Endothelial cell (in vitro differentiated cells): ENCODE results near the gene SLCO1B3. TPM values are rescaled to one million over a fixed set of nuclear protein-coding genes. Genes with fewer than 3 reads are reported as not detected.

ENCODE experiments used
- DNase-seq: peaks from one replicate; pipeline ENCODE4 v3.0.0; 2021; ENCODE audit warnings: low spot score
- H3K27ac Mint-ChIP-seq: one replicate; pipeline ENCODE4 v1.8.0; 2021; ENCODE audit warnings: mixed read lengths, inconsistent platforms; ENCODE audit not compliant: unreplicated experiment
- H3K27me3 Mint-ChIP-seq: one replicate; pipeline ENCODE4 v1.8.0; 2021; ENCODE audit warnings: mild to moderate bottlenecking, moderate library complexity, mixed read lengths, inconsistent platforms; ENCODE audit not compliant: unreplicated experiment
- H3K36me3 Mint-ChIP-seq: one replicate; pipeline ENCODE4 v1.8.0; 2021; ENCODE audit warnings: mild to moderate bottlenecking, low read depth, mixed read lengths, inconsistent platforms; ENCODE audit not compliant: unreplicated experiment
- H3K4me1 Mint-ChIP-seq: one replicate; pipeline ENCODE4 v1.8.0; 2021; ENCODE audit warnings: mild to moderate bottlenecking, mixed read lengths, inconsistent platforms; ENCODE audit not compliant: unreplicated experiment
- H3K4me3 Mint-ChIP-seq: one replicate; pipeline ENCODE4 v1.8.0; 2021; ENCODE audit warnings: mild to moderate bottlenecking, mixed read lengths, inconsistent platforms; ENCODE audit not compliant: unreplicated experiment
- H3K9me3 Mint-ChIP-seq: one replicate; pipeline ENCODE4 v1.8.0; 2021; ENCODE audit warnings: mixed read lengths, inconsistent platforms; ENCODE audit not compliant: unreplicated experiment
- CTCF ChIP-seq: fragments of 200-600 bp; sonication (generic); IDR thresholded peaks from one replicate; pipeline ENCODE4 v1.5.0; 2021; ENCODE audit warnings: antibody characterized with exemption; ENCODE audit not compliant: unreplicated experiment
- total RNA-seq: library from RNA; stranded (reverse); fragmentation: NEBNext Ultra II Directional; extraction: Animal tissue kit (Norgen Biotek cat#: 25700); gene quantifications from one replicate; pipeline ENCODE4 v1.2.1, GENCODE V29; 2021; ENCODE audit not compliant: unreplicated experiment

Gene SLCO1B3
- total RNA-seq, 1 donor from 2014 or later, result not detected

- Mint-ChIP-seq H3K4me1 (no peaks in the 10 kb centered on the region), H3K4me3 (no peak overlapping the region), H3K9me3 (no peaks in the 10 kb centered on the region), H3K27ac (no peak overlapping the region), H3K36me3 (no peaks in the 10 kb centered on the region), H3K27me3 (no peaks in the 10 kb centered on the region)
- DNase-seq, result no peak
- peak; percentile 19 for TF ChIP-seq CTCF
Observed at GRCh38 chr12:20798554-20798953, 12.0 kb upstream of the SLCO1B3 start.

- Mint-ChIP-seq H3K27me3 (no peaks in the 10 kb centered on the region), H3K9me3 (no peaks in the 10 kb centered on the region), H3K4me1 (no peaks in the 10 kb centered on the region), H3K36me3 (no peaks in the 10 kb centered on the region), H3K27ac (no peak overlapping the region), H3K4me3 (no peak overlapping the region)
- no peak for TF ChIP-seq CTCF
- DNase-seq, result no peak
Observed at GRCh38 chr12:20800160-20800559, 10.3 kb upstream of the SLCO1B3 start.

GRCh38 chr12:20801035-20801434 is 9.5 kb upstream of the SLCO1B3 start:
- no peak overlapping the region for H3K27ac Mint-ChIP-seq
- H3K4me1 Mint-ChIP-seq, result no peaks in the 10 kb centered on the region
- H3K36me3 Mint-ChIP-seq, result no peaks in the 10 kb centered on the region
- no peaks in the 10 kb centered on the region for H3K9me3 Mint-ChIP-seq
- H3K4me3 Mint-ChIP-seq, result no peak overlapping the region
- DNase-seq, result no peak
- TF ChIP-seq CTCF, result no peak
- H3K27me3 Mint-ChIP-seq, result no peaks in the 10 kb centered on the region

GRCh38 chr12:20805921-20806320 is 4.6 kb upstream of the SLCO1B3 start:
- no peak for TF ChIP-seq CTCF
- H3K27ac Mint-ChIP-seq, result no peak overlapping the region
- no peak for DNase-seq
- H3K4me1 Mint-ChIP-seq, result peaks cover 9% of the 10 kb centered on the region
- H3K9me3 Mint-ChIP-seq, result no peaks in the 10 kb centered on the region
- no peak overlapping the region for H3K4me3 Mint-ChIP-seq
- H3K36me3 Mint-ChIP-seq, result no peaks in the 10 kb centered on the region
- peaks cover 2% of the 10 kb centered on the region for H3K27me3 Mint-ChIP-seq

GRCh38 chr12:20807192-20808080 is 3.1 kb upstream of the SLCO1B3 start:
- Mint-ChIP-seq H3K4me1 (peaks cover 9% of the 10 kb centered on the region), H3K27me3 (peaks cover 3% of the 10 kb centered on the region), H3K4me3 (no peak overlapping the region), H3K36me3 (no peaks in the 10 kb centered on the region), H3K27ac (no peak overlapping the region), H3K9me3 (no peaks in the 10 kb centered on the region)
- no peak for DNase-seq
- TF ChIP-seq CTCF, result no peak
